ENCODE results near the gene DNM2. TPM values are rescaled to one million over a fixed set of nuclear protein-coding genes. Genes with fewer than 3 reads are reported as not detected.

Gene DNM2
- total and polyA plus RNA-seq, 2 of the 13 experiments (the other 11 are each of a cell fraction or from before 2014, with no cell fraction given), result 41.7 to 59.8 TPM

- TF ChIP-seq GMEB2 (CRISPR knock-in tag; IDR thresholded peaks at IDR 0.05; ENCODE audit: low read depth) (no peak), TRAFD1 (CRISPR knock-in tag; IDR thresholded peaks at IDR 0.05; ENCODE audit: borderline replicate concordance) (no peak), GATA4 (IDR thresholded peaks at IDR 0.05; ENCODE audit: borderline replicate concordance, low read depth) (no peak), FOXA1 (IDR thresholded peaks at IDR 0.05) (no peak), FOXA1 (CRISPR knock-in tag; IDR thresholded peaks at IDR 0.05) (no peak), PRMT3 (CRISPR knock-in tag; IDR thresholded peaks at IDR 0.05; ENCODE audit: borderline replicate concordance, low read depth) (no peak), ZNF263 (CRISPR knock-in tag; IDR thresholded peaks at IDR 0.05) (0 out of 2 replicates have a peak, but pooled peaks have one; percentile 8), ZBTB14 (CRISPR knock-in tag; IDR thresholded peaks at IDR 0.05) (no peak), HDAC6 (IDR thresholded peaks at IDR 0.05; ENCODE audit: low read depth, low read length) (no peak), CREB3 (CRISPR knock-in tag; IDR thresholded peaks at IDR 0.05) (no peak), FIP1L1 (IDR thresholded peaks at IDR 0.05; ENCODE audit: borderline replicate concordance, insufficient read depth, low read depth, low read length) (no peak), RCOR2 (CRISPR knock-in tag; IDR thresholded peaks at IDR 0.05) (peak; percentile 93), MED8 (CRISPR knock-in tag; IDR thresholded peaks at IDR 0.05; ENCODE audit: insufficient replicate concordance) (no peak), ZNF430 (CRISPR knock-in tag; IDR thresholded peaks at IDR 0.05) (no peak), ZNF281 (CRISPR knock-in tag; IDR thresholded peaks at IDR 0.05; ENCODE audit: borderline replicate concordance) (peak; percentile 87), ZNF563 (CRISPR knock-in tag; IDR thresholded peaks at IDR 0.05) (no peak), ZBTB8A (CRISPR knock-in tag; IDR thresholded peaks at IDR 0.05; ENCODE audit: borderline replicate concordance, low read depth) (no peak), RFX1 (IDR thresholded peaks at IDR 0.05) (no peak), ZNF501 (CRISPR knock-in tag; IDR thresholded peaks at IDR 0.05) (peak; percentile 70), ZNF678 (CRISPR knock-in tag; IDR thresholded peaks at IDR 0.05) (no peak), ZFP36 (IDR thresholded peaks at IDR 0.05; ENCODE audit: borderline replicate concordance, low read depth, low read length, partially characterized antibody) (no peak)
These were observed 51.9 kb downstream of the DNM2 start (continued) for GRCh38 chr19:10769533-10770491.

Measured in HepG2 (cell line).